DMS 273 treated with DMSO at 0.1 percent for 48 hours (cell line): Measurements from ENCODE around the gene PRKCE.
"Not testable (repeated sequence)": the region's sequence is repeated elsewhere in the genome, so short reads cannot be mapped to it uniquely, and the experiment has no call there.

Experiments used
- DNase-seq: peaks from one replicate; lab custom pipeline; 2025; lab: John Stamatoyannopoulos, UW

The PRKCE gene

GRCh38 chr2:46195819-46196218, 544.3 kb downstream of the PRKCE start:
- no peak for DNase-seq

DNA sequence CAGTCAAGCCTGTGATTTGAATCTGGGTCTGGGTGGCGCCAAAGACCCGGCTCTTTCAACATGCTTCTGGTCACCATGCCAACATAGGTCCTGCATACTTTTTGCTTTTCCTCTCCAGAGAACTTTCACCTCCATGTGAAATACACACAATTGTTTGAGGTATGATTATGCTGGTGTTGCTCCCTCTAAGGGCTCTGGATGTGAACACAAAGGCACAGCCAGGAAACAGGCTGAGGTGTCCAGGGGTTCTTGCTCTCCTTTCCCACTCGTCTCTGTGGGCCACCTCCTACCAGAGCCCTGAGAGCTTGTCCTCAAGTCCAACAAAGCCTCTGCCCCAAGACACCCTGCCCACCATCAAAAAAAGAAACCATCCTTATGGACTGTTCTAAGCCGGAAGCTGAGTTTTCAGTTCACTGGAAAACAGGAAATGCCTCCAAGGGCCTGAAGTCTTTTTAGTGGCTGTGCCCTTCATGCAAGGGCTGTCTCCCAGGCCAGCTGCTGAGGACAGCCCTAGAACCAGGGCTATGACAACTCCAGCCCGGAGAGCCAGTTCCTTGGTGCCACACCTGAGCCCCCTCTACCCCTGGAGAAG, 545.5 kb downstream of the PRKCE start:
- DNase-seq = no peak

- DNase-seq = no peak
These were observed 546.2 kb downstream of the PRKCE start for GRCh38 chr2:46197672-46198071.

GRCh38 chr2:46198164-46198883, 546.8 kb downstream of the PRKCE start:
- DNase-seq = no peak

DNA sequence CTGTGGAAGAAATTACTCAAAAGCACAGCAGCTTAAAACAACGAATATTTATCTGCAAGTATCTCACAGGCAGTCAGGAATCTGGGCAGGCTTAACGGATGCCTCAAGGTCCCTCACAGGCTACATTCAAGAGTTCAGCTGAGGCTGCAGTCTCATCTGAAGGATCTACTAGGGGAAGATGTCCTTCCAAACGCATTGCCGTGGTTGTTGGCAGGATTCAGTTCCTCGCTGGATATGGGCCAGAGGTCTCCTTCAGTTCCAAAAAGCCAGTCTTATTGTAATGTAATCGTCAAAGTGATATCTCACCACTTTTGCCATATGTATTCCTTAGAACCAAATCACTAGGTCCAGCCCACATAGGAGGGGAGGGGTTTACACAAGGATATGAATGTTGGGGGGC, 547.5 kb downstream of the PRKCE start:
- no peak for DNase-seq

DNA sequence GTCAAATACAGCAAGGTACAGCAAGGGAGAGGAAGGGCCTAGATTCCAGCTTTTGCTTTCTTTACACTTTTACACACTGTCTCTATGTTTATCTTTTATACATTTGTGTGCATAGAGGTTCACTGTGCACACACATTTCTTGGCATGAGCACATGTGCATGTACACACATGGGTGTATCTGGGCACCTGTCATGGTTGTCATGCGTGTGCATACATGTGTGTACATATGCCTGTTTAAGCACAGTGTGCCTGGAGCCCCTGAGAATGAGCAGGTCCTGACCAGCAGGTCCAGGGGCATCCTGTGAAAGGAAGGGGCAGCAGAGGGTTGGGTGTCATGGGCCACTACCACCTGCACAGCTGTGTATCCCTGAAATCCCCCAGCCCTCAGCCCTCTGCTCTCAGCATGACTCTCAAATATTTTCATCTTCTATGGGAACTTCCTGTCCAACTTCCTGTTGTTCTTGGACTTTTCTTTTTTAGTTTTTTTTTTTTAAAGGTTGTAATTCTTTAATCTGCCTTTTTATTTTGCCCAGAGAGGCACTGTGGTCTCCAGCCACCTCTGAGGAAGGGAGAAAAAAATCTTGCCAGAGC, 548.7 kb downstream of the PRKCE start:
- no peak for DNase-seq

- no peak for DNase-seq
These were observed 549.6 kb downstream of the PRKCE start for GRCh38 chr2:46200861-46201605.

GRCh38 chr2:46202453-46202852, 551.0 kb downstream of the PRKCE start:
- no peak for DNase-seq

DNA sequence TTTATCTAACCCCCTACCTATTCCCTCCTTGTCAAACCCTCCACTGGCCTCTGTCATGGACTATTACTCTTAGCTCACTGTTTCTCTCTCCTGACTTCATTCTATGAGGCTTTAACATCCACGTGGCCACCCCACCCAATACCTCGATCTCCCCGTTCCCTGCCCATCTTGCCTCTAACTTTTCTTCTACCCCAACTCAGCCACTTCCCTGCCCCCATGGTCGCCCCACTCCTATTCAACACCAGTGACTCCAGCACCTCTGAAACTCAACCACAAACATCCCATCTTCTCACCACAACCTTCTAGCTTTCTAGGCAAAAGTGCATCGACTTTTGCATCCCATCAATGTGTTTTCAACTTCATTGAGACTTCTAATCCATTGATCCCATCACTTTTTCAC, 551.5 kb downstream of the PRKCE start:
- DNase-seq = no peak

- not testable (repeated sequence) for DNase-seq
These were observed 552.2 kb downstream of the PRKCE start for GRCh38 chr2:46203636-46204035.

DNA sequence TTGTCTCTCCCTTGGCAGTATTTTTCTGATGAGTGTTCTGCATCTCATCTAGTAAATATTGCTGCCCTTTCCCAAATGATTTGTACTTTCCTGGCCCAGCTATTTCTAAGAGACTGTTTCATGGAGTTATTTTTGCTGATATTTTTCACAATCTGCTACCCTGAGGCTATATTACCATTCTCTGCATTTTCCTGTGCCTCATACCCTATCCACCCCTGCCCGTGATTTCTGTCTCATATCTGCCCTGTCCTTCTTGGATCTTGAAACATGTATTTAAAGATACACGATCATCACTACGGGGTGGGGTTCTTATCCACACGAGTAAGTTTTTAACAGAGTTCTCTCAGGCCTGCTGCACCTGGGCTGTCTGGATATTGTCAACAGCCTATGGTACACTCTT, 556.1 kb downstream of the PRKCE start:
- DNase-seq = no peak

GRCh38 chr2:46208766-46209165, 557.3 kb downstream of the PRKCE start:
- DNase-seq = no peak

DNA sequence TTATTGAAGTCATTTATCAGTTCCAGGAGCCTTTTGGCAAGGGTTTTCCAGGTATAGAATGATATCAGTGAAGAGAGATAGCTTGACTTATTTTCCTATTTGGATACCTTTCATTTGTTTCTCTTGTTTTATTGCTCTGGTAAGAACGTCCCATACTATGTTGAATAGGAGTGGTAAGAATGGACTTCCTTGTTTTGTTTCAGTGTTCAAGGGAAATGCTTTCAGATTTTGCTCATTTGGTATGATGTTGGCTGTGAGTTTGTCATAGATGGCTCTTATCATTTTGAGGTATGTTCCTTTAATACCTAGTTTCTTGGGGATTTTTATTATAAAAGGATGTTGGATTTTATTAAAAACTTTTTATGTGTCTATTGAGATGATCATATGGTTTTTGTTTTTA, 558.6 kb downstream of the PRKCE start:
- no peak for DNase-seq

GRCh38 chr2:46211461-46211860, 560.0 kb downstream of the PRKCE start:
- DNase-seq = no peak

- no peak for DNase-seq
These were observed 562.4 kb downstream of the PRKCE start for GRCh38 chr2:46213906-46214305.

DNA sequence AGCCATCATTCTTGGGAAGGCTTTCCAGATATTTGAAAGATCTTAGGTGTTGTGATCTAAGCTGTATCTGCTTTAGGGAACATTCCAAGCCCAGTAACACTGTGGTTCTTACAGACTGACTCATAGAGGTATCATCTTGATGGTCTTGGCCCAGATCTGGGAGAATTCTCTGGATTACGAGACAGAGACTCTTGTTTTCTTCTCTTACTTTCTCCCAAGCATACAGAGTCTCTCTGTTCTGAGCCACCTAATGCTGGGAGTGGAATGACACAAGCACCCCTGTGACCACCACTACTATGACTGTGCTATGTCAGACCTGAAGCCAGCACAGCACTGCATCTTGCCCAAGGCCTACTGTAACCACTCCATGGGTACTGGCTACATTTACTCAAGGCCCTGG, 564.7 kb downstream of the PRKCE start:
- no peak for DNase-seq

GRCh38 chr2:46223514-46223913, 572.0 kb downstream of the PRKCE start:
- DNase-seq = not testable (repeated sequence)

DNA sequence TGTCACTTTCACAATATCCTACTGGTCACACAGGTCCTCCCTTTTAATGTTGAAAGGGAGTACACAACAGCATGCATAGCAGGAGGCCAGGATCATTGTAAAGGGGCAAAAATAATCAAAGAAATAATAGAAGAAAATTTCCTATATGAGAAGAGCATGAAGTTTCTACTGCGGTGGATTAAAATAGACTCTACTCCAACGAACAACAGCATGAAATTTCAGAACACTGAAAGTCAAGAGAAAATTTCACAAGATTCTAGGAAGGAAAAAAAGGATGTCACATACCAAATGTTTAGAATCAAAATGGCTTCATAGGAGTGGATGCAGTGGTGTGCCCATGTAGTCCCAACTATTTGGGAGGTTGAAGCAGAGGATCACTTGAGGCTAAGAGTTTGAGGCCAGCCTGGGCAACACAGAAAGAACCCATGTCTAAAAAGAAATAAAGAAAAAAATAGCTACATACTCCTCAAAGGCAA, 573.7 kb downstream of the PRKCE start:
- no peak for DNase-seq

DNA sequence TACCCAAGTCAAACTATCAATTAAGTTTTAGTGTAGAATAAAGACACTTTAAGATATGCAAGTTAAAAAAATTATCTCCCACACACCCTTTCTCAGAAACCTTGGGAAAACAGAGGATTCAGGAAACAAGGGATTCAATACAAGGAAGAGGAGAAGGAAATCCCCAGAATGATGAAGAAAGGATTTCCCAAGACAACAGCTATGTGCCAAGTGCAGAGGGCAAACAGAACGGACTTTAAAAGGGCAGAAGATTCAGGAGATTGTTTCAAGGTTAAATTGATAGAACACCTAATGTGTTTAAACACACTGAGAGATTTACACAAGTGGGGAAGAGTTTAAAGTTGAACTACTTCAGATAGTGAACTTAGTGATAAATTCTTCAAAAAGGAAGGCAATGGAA, 574.3 kb downstream of the PRKCE start:
- no peak for DNase-seq

- DNase-seq = no peak
These were observed 575.1 kb downstream of the PRKCE start for GRCh38 chr2:46226620-46227019.

DNA sequence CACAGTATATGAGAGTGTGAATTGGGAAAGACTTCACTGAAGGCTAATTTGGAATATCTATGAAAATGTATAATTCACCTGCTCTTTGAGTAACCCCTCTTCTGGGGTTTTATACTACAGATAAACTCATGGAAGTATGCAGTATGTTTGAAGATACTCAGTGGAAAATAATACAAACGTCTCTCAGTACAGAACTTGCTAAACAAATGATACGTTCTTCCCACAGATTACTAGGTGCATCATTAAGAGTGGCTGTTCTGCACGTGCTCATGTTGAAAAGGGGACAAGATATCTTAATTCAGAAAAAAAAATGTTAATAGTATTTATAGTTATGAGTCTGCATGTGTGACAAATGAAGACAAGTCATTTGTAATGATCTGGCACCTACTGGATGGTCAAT, 575.5 kb downstream of the PRKCE start:
- no peak for DNase-seq

GRCh38 chr2:46227674-46228289, 576.3 kb downstream of the PRKCE start:
- no peak for DNase-seq
